Measurements from ENCODE around the gene CCT8.

The CCT8 gene

DNA sequence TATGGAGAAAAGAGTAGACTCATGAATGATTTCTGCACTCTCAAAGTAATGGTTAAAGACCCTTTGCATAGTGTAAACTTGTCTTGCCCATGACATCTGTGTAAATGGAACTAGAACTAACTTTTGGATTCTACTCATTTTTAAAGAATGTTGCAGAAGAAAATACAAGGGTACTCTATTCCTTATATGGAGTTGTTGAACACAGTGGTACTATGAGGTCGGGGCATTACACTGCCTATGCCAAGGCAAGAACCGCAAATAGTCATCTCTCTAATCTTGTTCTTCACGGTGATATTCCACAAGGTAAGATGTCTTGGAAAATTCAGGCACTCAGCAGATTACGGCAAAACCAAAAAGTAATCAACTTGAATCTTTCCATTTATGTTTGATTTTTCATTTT is 19.8 kb downstream of the CCT8 start:
- Histone ChIP-seq H3K9me3 (ENCODE audit: control insufficient read depth, insufficient read depth, low read depth, low read length) (no peaks in the 10 kb centered on the region), H3K27ac (ENCODE audit: low read depth, low read length) (no peak overlapping the region), H3K4me3 (ENCODE audit: low read depth, low read length) (no peak overlapping the region), H3K27me3 (ENCODE audit: control insufficient read depth, insufficient read depth, low read length) (no peaks in the 10 kb centered on the region), H3K36me3 (ENCODE audit: control insufficient read depth, insufficient read depth, low read length) (peaks cover 94% of the 10 kb centered on the region), H3K4me1 (ENCODE audit: control insufficient read depth, insufficient read depth, low read length) (no peaks in the 10 kb centered on the region), H3K9ac (ENCODE audit: low read length) (no peak overlapping the region)

DNA sequence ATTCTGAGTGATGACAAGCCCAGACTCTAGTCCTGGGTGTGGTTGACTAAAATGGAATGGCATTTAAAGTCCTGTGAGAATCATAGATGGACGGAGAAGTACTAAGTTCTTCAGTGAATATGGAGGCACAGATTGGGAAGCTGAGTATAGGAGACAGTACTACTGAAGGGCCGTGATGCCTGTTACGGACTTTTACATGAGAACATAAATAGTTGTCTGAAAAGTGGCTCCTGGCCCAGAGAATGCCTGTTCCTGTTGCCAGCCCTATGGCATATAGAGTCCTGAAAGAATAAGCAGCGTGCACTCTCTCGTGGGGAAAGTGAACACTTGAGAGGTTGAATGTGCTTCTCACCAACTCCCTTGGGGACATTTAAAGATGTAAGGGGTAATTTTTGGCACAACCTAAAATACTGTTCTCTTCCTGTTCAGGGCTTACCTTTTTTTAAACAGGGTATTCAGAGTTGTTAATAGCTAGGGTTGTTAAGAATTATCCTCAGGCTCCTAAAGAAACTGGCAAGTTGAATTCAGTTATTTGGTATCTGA is 20.4 kb downstream of the CCT8 start:
- Histone ChIP-seq H3K27me3 (ENCODE audit: control insufficient read depth, insufficient read depth, low read length) (no peaks in the 10 kb centered on the region), H3K4me3 (ENCODE audit: low read depth, low read length) (no peak overlapping the region), H3K4me1 (ENCODE audit: control insufficient read depth, insufficient read depth, low read length) (no peaks in the 10 kb centered on the region), H3K9me3 (ENCODE audit: control insufficient read depth, insufficient read depth, low read depth, low read length) (no peaks in the 10 kb centered on the region), H3K9ac (ENCODE audit: low read length) (no peak overlapping the region), H3K27ac (ENCODE audit: low read depth, low read length) (no peak overlapping the region), H3K36me3 (ENCODE audit: control insufficient read depth, insufficient read depth, low read length) (peaks cover 94% of the 10 kb centered on the region)

DNA sequence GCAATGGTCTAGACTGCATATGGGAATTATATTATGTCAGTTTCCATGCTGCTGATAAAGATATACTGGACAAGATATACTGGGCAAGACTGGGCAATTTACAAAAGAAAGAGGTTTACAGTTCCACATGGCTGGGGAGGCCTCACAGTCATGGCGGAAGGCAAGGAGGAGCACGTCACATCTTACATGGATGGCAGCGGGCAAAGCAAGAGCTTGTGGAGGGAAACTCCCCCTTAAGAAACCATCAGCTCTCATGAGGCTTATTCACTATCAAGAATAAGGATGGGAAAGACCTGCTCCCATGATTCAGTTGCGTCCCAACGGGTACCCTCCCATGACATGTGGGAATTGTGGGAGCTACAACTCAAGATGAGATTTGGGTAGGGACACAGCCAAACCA is 21.2 kb downstream of the CCT8 start:
- H3K27ac ChIP-seq (ENCODE audit: low read depth, low read length) = no peak overlapping the region
- H3K9ac ChIP-seq (ENCODE audit: low read length) = no peak overlapping the region
- no peaks in the 10 kb centered on the region for H3K27me3 ChIP-seq (ENCODE audit: control insufficient read depth, insufficient read depth, low read length)
- H3K4me1 ChIP-seq (ENCODE audit: control insufficient read depth, insufficient read depth, low read length) = no peaks in the 10 kb centered on the region
- no peak overlapping the region for H3K4me3 ChIP-seq (ENCODE audit: low read depth, low read length)
- H3K36me3 ChIP-seq (ENCODE audit: control insufficient read depth, insufficient read depth, low read length) = peaks cover 96% of the 10 kb centered on the region
- H3K9me3 ChIP-seq (ENCODE audit: control insufficient read depth, insufficient read depth, low read depth, low read length) = no peaks in the 10 kb centered on the region

DNA sequence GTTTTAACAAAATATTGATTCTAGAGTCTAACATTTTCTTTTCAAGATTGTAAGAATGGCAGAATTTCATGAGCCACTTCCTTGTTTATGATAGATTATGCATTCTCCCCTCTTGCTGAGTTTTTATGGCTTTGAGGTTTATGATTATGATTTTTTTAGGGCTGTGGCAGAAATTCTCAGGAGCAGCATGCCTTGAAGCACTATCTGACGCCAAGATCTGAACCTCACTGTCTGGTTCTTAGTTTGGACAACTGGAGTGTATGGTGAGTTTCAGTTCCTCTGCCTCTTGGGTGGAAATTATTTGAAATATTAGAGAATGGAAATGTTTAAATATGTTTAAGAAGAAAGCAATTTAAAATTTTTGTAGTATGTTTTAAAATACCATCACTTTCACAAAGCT is 38.8 kb downstream of the CCT8 start:
- Histone ChIP-seq H3K4me3 (ENCODE audit: low read depth, low read length) (no peak overlapping the region), H3K27me3 (ENCODE audit: control insufficient read depth, insufficient read depth, low read length) (no peaks in the 10 kb centered on the region), H3K27ac (ENCODE audit: low read depth, low read length) (no peak overlapping the region), H3K9ac (ENCODE audit: low read length) (no peak overlapping the region), H3K4me1 (ENCODE audit: control insufficient read depth, insufficient read depth, low read length) (no peaks in the 10 kb centered on the region), H3K36me3 (ENCODE audit: control insufficient read depth, insufficient read depth, low read length) (peaks cover 79% of the 10 kb centered on the region), H3K9me3 (ENCODE audit: control insufficient read depth, insufficient read depth, low read depth, low read length) (no peaks in the 10 kb centered on the region)

DNA sequence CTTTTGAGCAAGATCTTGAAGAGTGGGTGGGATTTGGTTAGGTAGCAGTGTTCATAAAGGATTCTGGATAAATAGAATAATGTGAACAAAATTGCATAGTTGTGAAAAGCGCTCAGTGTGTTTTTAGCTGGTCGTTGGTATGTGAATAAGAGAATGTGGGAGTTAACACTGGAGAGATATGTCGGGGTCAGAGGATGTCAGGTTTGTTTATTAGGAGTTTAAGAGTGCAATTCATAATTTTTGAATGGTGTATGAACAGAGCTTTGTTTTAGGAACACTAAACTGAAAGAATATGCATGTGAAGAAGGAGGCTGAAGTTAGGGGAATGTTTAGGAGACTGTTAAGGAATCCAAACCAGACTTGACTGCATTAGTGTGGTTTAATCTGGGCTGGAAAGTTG is 39.6 kb downstream of the CCT8 start:
- H3K27me3 ChIP-seq (ENCODE audit: control insufficient read depth, insufficient read depth, low read length) = no peaks in the 10 kb centered on the region
- H3K9ac ChIP-seq (ENCODE audit: low read length) = no peak overlapping the region
- H3K4me1 ChIP-seq (ENCODE audit: control insufficient read depth, insufficient read depth, low read length) = no peaks in the 10 kb centered on the region
- H3K36me3 ChIP-seq (ENCODE audit: control insufficient read depth, insufficient read depth, low read length) = peaks cover 77% of the 10 kb centered on the region
- H3K4me3 ChIP-seq (ENCODE audit: low read depth, low read length) = no peak overlapping the region
- H3K9me3 ChIP-seq (ENCODE audit: control insufficient read depth, insufficient read depth, low read depth, low read length) = no peaks in the 10 kb centered on the region
- no peak overlapping the region for H3K27ac ChIP-seq (ENCODE audit: low read depth, low read length)

DNA sequence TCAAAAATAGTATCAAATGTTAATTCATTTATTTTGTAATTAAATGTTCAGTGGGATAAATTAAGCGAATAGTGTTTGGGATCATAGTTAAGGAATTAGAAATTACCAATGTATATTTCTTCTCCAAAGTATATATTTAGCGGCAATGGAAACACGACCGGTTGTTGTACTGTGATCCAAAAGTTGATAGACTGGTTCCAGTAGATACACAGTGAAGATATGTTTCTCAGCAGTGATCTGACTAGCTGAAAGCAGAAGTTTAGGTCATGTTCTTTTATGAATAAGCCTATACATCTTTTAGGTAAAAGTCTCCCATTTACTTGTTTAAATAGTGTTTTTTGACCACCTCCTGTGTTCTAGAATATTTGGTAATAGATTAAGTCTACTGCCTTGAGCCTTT is 40.1 kb downstream of the CCT8 start:
- peaks cover 71% of the 10 kb centered on the region for H3K36me3 ChIP-seq (ENCODE audit: control insufficient read depth, insufficient read depth, low read length)
- H3K4me3 ChIP-seq (ENCODE audit: low read depth, low read length) = no peak overlapping the region

DNA sequence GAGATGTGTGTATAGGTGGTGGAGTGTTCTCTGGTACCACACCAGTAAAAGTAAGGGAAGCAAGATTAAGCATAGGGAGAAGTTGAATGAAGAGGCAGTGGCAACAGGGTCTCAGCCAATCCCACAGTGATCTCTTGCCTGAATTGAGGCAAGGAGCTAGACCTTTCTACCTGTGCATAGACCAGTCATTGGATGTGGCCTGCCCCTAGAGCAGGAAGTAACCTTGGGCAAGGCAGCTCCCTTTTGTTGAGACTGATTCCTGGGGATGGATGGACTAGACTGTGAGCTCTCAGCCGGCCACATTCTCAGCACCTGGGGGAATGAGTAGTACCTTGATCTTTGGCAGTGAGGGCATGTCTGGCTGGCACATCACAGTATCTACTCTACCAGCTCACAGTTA is 42.5 kb downstream of the CCT8 start:
- no peaks in the 10 kb centered on the region for H3K4me1 ChIP-seq (ENCODE audit: control insufficient read depth, insufficient read depth, low read length)
- H3K27ac ChIP-seq (ENCODE audit: low read depth, low read length) = no peak overlapping the region
- H3K9me3 ChIP-seq (ENCODE audit: control insufficient read depth, insufficient read depth, low read depth, low read length) = no peaks in the 10 kb centered on the region
- no peak overlapping the region for H3K4me3 ChIP-seq (ENCODE audit: low read depth, low read length)
- no peaks in the 10 kb centered on the region for H3K27me3 ChIP-seq (ENCODE audit: control insufficient read depth, insufficient read depth, low read length)
- peaks cover 48% of the 10 kb centered on the region for H3K36me3 ChIP-seq (ENCODE audit: control insufficient read depth, insufficient read depth, low read length)
- H3K9ac ChIP-seq (ENCODE audit: low read length) = no peak overlapping the region

More for the DNA sequence above, 40.1 kb downstream of the CCT8 start:
- no peak overlapping the region for H3K27ac ChIP-seq (ENCODE audit: low read depth, low read length)
- H3K9ac ChIP-seq (ENCODE audit: low read length) = no peak overlapping the region
- no peaks in the 10 kb centered on the region for H3K9me3 ChIP-seq (ENCODE audit: control insufficient read depth, insufficient read depth, low read depth, low read length)
- H3K27me3 ChIP-seq (ENCODE audit: control insufficient read depth, insufficient read depth, low read length) = no peaks in the 10 kb centered on the region
- H3K4me1 ChIP-seq (ENCODE audit: control insufficient read depth, insufficient read depth, low read length) = no peaks in the 10 kb centered on the region

DNA sequence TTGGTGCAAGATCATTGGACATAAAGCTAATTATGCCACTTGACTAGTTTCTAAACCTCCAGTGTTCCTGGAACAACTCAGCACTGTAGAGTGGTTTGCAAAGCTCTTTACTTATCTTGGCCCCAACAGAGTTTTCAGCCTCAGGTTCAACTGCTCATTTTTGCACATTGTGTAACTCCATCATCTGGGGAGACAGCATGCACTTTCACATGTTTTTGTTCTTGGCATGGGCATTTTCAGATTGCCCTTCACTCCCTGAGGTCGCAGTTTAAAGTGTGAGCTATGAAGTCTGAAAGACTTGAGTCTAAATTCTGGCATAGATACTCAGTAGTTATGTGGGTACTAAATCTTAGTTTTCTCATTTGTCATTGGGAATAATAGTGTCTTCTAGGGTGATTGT is 43.9 kb downstream of the CCT8 start:
- no peaks in the 10 kb centered on the region for H3K9me3 ChIP-seq (ENCODE audit: control insufficient read depth, insufficient read depth, low read depth, low read length)
- H3K9ac ChIP-seq (ENCODE audit: low read length) = no peak overlapping the region
- peaks cover 5% of the 10 kb centered on the region for H3K4me1 ChIP-seq (ENCODE audit: control insufficient read depth, insufficient read depth, low read length)
- H3K36me3 ChIP-seq (ENCODE audit: control insufficient read depth, insufficient read depth, low read length) = peaks cover 41% of the 10 kb centered on the region
- no peak overlapping the region for H3K27ac ChIP-seq (ENCODE audit: low read depth, low read length)
- no peaks in the 10 kb centered on the region for H3K27me3 ChIP-seq (ENCODE audit: control insufficient read depth, insufficient read depth, low read length)
- H3K4me3 ChIP-seq (ENCODE audit: low read depth, low read length) = no peak overlapping the region

DNA sequence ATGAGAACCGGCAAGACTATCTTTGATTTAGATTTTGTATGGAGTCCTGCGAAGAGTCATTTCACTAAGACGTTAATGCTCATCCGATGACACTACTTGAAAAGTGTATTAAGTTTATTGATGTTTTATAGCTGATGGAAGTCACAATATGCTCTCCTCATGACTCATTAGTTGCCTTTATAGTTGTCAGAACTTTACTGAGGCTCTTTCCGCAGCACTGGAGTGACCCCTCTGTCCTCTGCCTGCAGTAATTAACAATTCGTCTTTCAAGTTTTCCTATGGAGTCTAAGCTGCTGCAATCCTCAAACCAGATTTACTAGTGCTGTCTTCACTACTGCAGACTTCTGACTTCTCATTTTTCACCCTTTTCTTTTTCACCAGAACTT is 48.1 kb downstream of the CCT8 start:
- peaks cover 5% of the 10 kb centered on the region for H3K4me1 ChIP-seq (ENCODE audit: control insufficient read depth, insufficient read depth, low read length)
- no peak overlapping the region for H3K27ac ChIP-seq (ENCODE audit: low read depth, low read length)
- peaks cover 7% of the 10 kb centered on the region for H3K36me3 ChIP-seq (ENCODE audit: control insufficient read depth, insufficient read depth, low read length)
- H3K9me3 ChIP-seq (ENCODE audit: control insufficient read depth, insufficient read depth, low read depth, low read length) = no peaks in the 10 kb centered on the region
- no peaks in the 10 kb centered on the region for H3K27me3 ChIP-seq (ENCODE audit: control insufficient read depth, insufficient read depth, low read length)
- peak overlapping the region; percentile 97 for H3K4me3 ChIP-seq (ENCODE audit: low read depth, low read length)
- peak overlapping the region; percentile 98 for H3K9ac ChIP-seq (ENCODE audit: low read length)

DNA sequence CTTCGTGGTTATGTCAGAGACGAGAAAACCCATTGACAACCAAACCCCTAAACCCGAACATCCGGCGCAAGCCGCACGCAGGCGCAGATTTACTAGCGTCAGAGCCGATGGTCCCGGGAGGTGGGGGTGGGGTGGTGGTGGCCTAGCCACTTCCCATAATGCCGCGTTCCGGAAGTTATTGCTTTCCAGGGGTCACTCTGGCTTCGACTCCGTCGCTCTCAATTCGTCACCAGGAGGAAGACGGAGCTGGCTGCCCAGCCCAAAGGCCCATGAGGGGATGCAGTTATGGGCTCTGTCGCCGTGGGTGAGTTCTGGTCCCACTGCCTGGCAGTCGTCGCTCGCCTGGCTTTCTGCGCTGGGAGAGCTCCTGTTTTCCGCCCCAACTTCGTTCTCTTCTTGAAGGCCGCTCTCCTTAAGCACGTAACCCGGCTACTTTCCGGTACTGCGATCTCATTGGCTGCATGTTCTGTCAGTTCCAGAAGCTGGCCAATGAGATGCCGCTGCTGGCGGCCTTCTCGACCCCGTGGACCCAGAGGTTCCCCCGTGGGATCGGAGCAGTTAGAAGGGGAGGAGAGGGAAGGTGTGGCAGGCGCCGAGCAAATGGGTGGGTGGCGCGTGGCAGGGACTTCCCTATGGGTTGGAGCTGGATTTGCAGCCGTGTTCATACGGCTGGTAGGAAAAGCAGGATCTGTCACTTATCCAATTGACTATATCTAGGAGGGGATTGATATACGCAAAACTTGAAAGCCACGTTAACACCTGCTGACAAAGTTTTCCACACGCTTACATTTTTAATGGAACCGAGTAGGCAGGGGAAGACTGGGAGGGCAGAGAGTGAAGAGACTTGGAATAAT is 48.7 kb downstream of the CCT8 start, which contains the start of gene USP16:
Gene USP16, plus strand, starts transcription at position 195 of the 854 bp plus-strand sequence. CDS start 3,246 bp downstream, outside the sequence.
- no peaks in the 10 kb centered on the region for H3K27me3 ChIP-seq (ENCODE audit: control insufficient read depth, insufficient read depth, low read length)
- peak within 1 kb of the TSS; percentile 98 for H3K9ac ChIP-seq (ENCODE audit: low read length)
- H3K4me3 ChIP-seq (ENCODE audit: low read depth, low read length) = peak within 1 kb of the TSS; percentile 97
- H3K27ac ChIP-seq (ENCODE audit: low read depth, low read length) = peak within 1 kb of the TSS; percentile 95
- H3K4me1 ChIP-seq (ENCODE audit: control insufficient read depth, insufficient read depth, low read length) = peaks cover 5% of the 10 kb centered on the region
- no peaks in the 10 kb centered on the region for H3K9me3 ChIP-seq (ENCODE audit: control insufficient read depth, insufficient read depth, low read depth, low read length)
- peaks cover 4% of the 10 kb centered on the region; the same call in 1 of the 2 replicates for H3K36me3 ChIP-seq (ENCODE audit: control insufficient read depth, insufficient read depth, low read length)

DNA sequence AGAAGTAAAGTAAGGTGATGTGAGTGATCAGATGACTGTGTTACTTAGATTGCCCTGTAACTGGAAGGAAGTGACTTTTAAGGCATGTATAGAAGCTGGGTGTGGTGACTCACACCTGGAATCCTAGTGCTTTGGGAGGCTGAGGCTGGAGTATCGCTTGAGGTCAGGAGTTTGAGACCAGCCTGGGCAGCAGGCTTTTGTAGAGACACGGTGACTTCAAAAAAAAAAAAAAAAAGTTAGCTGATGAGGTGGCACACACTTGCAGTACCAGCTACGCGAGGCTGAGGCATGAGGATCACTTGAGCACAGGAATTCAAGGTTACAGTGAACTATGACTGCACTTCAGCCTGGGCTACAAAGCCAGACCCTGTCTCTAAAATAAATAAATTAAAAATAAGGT is 51.3 kb downstream of the CCT8 start:
- H3K4me3 ChIP-seq (ENCODE audit: low read depth, low read length) = no peak overlapping the region
- no peak overlapping the region for H3K9ac ChIP-seq (ENCODE audit: low read length)
- no peaks in the 10 kb centered on the region for H3K9me3 ChIP-seq (ENCODE audit: control insufficient read depth, insufficient read depth, low read depth, low read length)
- H3K27ac ChIP-seq (ENCODE audit: low read depth, low read length) = no peak overlapping the region
- H3K27me3 ChIP-seq (ENCODE audit: control insufficient read depth, insufficient read depth, low read length) = no peaks in the 10 kb centered on the region
- no peaks in the 10 kb centered on the region for H3K36me3 ChIP-seq (ENCODE audit: control insufficient read depth, insufficient read depth, low read length)
- peaks cover 5% of the 10 kb centered on the region for H3K4me1 ChIP-seq (ENCODE audit: control insufficient read depth, insufficient read depth, low read length)

Measured in HUES6 (cell line).